Measurements from ENCODE around the gene RNF13. TPM values are rescaled to one million over a fixed set of nuclear protein-coding genes. Genes with fewer than 3 reads are reported as not detected.
A peak's percentile ranks its signal among the peaks of the same experiment; 100 is the strongest.
"Not testable (repeated sequence)": the region's sequence is repeated elsewhere in the genome, so short reads cannot be mapped to it uniquely, and the experiment has no call there.

Gene RNF13
- total RNA-seq, 1 experiment from 2014 or later: 76.9 TPM

GRCh38 chr3:149941946-149942345 is 128.9 kb downstream of the RNF13 start:
- H3K27me3 ChIP-seq (ENCODE audit: control insufficient read depth, insufficient read depth, low read length): no peaks in the 10 kb centered on the region
- TF ChIP-seq, protein P1, sequence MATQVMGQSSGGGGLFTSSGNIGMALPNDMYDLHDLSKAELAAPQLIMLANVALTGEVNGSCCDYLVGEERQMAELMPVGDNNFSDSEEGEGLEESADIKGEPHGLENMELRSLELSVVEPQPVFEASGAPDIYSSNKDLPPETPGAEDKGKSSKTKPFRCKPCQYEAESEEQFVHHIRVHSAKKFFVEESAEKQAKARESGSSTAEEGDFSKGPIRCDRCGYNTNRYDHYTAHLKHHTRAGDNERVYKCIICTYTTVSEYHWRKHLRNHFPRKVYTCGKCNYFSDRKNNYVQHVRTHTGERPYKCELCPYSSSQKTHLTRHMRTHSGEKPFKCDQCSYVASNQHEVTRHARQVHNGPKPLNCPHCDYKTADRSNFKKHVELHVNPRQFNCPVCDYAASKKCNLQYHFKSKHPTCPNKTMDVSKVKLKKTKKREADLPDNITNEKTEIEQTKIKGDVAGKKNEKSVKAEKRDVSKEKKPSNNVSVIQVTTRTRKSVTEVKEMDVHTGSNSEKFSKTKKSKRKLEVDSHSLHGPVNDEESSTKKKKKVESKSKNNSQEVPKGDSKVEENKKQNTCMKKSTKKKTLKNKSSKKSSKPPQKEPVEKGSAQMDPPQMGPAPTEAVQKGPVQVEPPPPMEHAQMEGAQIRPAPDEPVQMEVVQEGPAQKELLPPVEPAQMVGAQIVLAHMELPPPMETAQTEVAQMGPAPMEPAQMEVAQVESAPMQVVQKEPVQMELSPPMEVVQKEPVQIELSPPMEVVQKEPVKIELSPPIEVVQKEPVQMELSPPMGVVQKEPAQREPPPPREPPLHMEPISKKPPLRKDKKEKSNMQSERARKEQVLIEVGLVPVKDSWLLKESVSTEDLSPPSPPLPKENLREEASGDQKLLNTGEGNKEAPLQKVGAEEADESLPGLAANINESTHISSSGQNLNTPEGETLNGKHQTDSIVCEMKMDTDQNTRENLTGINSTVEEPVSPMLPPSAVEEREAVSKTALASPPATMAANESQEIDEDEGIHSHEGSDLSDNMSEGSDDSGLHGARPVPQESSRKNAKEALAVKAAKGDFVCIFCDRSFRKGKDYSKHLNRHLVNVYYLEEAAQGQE (IDR thresholded peaks at IDR 0.05; ENCODE audit: insufficient read depth in 1 of 2, low read depth in 2 of 2, low read length in 1 of 2): no peak
- no peak for TF ChIP-seq CTCF (IDR thresholded peaks at IDR 0.05)
- no peak for TF ChIP-seq SIN3A (IDR thresholded peaks at IDR 0.05; ENCODE audit: borderline replicate concordance, insufficient read depth, low read depth, low read length)
- TF ChIP-seq POLR2AphosphoS5 (IDR thresholded peaks at IDR 0.05; ENCODE audit: low read depth, low read length): no peak
- TF ChIP-seq TCF7L2 (IDR thresholded peaks at IDR 0.05; ENCODE audit: low read depth, low read length): no peak
- no peak overlapping the region for H3K4me3 ChIP-seq (ENCODE audit: low read depth in 2 of 2, low read length in 2 of 2)
- H3K4me1 ChIP-seq (ENCODE audit: control insufficient read depth, insufficient read depth, low read length): peaks cover 3% of the 10 kb centered on the region; the same call in 1 of the 2 replicates
- H3K36me3 ChIP-seq (ENCODE audit: control insufficient read depth, insufficient read depth, low read length): 0 out of 2 replicates have a peak, but pooled peaks cover 4% of the 10 kb centered on the region
- in situ Hi-C loops (cut with HindIII; ENCODE audit: low pct_unique_long_range_greater_than_20kb, low sequenced_read_pairs): no loop called here
- H3K27ac ChIP-seq (ENCODE audit: low read length): no peak overlapping the region
- no peak for DNase-seq (ENCODE audit: low read depth, low spot score)
- BruUV-seq (replicated peaks): TSS peak; percentile 9
- POLR2A ChIA-PET: no interaction called here
- intact Hi-C loops (cut with micrococcal nuclease; ENCODE audit: unreplicated experiment): no loop called here
- CTCF ChIA-PET: no interaction called here
- peaks cover 9% of the 10 kb centered on the region; the same call in 1 of the 2 replicates for H3K9me3 ChIP-seq (ENCODE audit: control insufficient read depth, insufficient read depth, low read depth, low read length)
- ATAC-seq: no peak

DNA sequence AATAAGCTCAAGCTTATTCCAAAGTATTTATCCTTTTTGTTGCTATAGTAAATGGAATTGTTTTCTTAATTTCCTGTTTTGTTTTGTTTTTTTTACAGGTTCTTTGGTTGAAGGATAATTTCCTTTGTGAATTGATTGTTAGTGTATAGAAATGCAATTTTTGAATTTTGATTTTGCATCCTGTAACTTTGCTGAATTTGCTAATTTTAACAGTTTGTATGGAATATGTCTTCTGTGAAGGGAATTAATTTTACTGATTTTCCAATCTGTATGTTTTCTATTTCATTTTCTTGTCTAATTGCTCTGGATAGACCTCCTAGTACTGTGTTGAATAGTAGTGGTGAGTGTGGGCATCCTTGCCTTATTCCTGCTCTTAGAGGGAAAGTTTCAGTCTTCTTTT is 129.4 kb downstream of the RNF13 start:
- Histone ChIP-seq H3K36me3 (ENCODE audit: control insufficient read depth, insufficient read depth, low read length) (0 out of 2 replicates have a peak, but pooled peaks cover 4% of the 10 kb centered on the region), H3K4me3 (ENCODE audit: low read depth in 2 of 2, low read length in 2 of 2) (no peak overlapping the region), H3K27me3 (ENCODE audit: control insufficient read depth, insufficient read depth, low read length) (no peaks in the 10 kb centered on the region), H3K9me3 (ENCODE audit: control insufficient read depth, insufficient read depth, low read depth, low read length) (peaks cover 9% of the 10 kb centered on the region; the same call in 1 of the 2 replicates), H3K4me1 (ENCODE audit: control insufficient read depth, insufficient read depth, low read length) (no peaks in the 10 kb centered on the region), H3K27ac (ENCODE audit: low read length) (no peak overlapping the region)
- no peak for ATAC-seq
- POLR2A ChIA-PET: no interaction called here
- intact Hi-C loops (cut with micrococcal nuclease; ENCODE audit: unreplicated experiment): no loop called here
- no peak for DNase-seq (ENCODE audit: low read depth, low spot score)
- CTCF ChIA-PET: no interaction called here
- no TSS peak for BruUV-seq (replicated peaks)
- in situ Hi-C loops (cut with HindIII; ENCODE audit: low pct_unique_long_range_greater_than_20kb, low sequenced_read_pairs): no loop called here
- TF ChIP-seq, protein P1 (IDR thresholded peaks at IDR 0.05; ENCODE audit: insufficient read depth in 1 of 2, low read depth in 2 of 2, low read length in 1 of 2): no peak
- TF ChIP-seq CTCF (IDR thresholded peaks at IDR 0.05): no peak
- no peak for TF ChIP-seq POLR2AphosphoS5 (IDR thresholded peaks at IDR 0.05; ENCODE audit: low read depth, low read length)
- TF ChIP-seq SIN3A (IDR thresholded peaks at IDR 0.05; ENCODE audit: borderline replicate concordance, insufficient read depth, low read depth, low read length): no peak
- no peak for TF ChIP-seq TCF7L2 (IDR thresholded peaks at IDR 0.05; ENCODE audit: low read depth, low read length)

GRCh38 chr3:149943966-149944365 is 131.0 kb downstream of the RNF13 start:
- H3K36me3 ChIP-seq (ENCODE audit: control insufficient read depth, insufficient read depth, low read length); DNase-seq (ENCODE audit: low read depth, low spot score); POLR2A ChIA-PET; BruUV-seq (replicated peaks); H3K4me1 ChIP-seq (ENCODE audit: control insufficient read depth, insufficient read depth, low read length); ATAC-seq; H3K9me3 ChIP-seq (ENCODE audit: control insufficient read depth, insufficient read depth, low read depth, low read length); H3K27ac ChIP-seq (ENCODE audit: low read length); CTCF ChIA-PET; H3K27me3 ChIP-seq (ENCODE audit: control insufficient read depth, insufficient read depth, low read length); intact Hi-C loops (cut with micrococcal nuclease; ENCODE audit: unreplicated experiment); H3K4me3 ChIP-seq (ENCODE audit: low read depth in 2 of 2, low read length in 2 of 2); in situ Hi-C loops (cut with HindIII; ENCODE audit: low pct_unique_long_range_greater_than_20kb, low sequenced_read_pairs): not testable (repeated sequence)

Measured in Panc1 (cell line).